ENCODE measurements around the gene LRRTM3.

The LRRTM3 gene

DNA sequence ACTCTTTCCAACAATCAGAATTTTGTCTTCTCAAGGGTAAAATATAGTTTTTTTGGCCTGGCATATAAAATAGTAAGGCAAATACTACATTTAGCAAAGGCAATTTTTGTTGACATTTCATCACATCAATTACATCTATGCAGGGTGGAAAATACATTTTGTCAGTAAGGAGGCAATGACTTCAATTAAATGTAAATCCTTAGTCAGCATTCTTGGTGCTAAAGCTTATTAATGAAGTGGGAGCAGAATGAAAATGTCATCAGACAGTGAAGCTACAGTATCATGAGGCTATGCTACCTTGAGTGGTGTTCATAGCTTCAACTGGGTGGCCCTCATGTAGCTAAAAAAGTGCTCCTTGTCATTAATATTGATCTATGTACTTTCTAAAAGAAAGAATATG lies 8.9 kb downstream of the LRRTM3 start:
- DNase-seq (ENCODE audit: low read depth): no peak

DNA sequence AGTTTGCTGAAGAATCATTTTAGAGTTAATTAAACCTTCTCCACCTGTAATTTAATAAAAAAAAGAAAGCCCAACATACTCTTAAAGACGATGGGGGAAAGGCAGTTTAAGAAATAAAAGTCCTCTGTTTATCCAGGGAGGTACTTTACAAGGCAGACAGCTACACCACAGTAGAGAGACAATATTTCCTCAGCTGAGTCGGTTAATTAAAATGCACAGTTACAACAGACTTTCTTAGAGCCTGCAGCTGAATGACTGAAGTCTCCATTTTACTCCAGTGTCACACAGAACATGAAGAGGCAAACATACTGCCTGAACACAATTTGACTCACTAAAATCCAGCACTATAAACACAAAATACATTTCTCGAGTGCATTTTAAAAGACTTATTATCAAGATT lies 15.1 kb downstream of the LRRTM3 start:
- no peak for DNase-seq (ENCODE audit: low read depth)

DNA sequence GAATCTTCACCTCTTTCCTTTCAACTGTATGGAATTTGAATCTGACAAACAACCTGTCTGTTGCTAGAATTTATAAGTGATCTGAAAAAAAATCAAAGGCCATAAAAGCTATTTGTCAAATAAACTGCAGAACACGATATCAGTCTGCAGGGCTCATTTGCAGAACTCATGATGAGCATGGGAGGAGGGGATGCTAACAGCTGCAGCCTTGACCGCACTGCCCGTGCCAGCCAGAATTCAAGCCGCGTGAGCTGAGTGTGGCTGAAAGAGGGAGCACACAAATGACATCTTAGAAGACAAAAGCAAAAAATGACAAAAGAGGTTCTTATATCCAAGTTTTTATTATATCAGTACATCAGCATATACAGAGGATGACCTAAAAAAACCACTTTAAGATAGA lies 15.7 kb downstream of the LRRTM3 start:
- no peak for DNase-seq (ENCODE audit: low read depth)

DNA sequence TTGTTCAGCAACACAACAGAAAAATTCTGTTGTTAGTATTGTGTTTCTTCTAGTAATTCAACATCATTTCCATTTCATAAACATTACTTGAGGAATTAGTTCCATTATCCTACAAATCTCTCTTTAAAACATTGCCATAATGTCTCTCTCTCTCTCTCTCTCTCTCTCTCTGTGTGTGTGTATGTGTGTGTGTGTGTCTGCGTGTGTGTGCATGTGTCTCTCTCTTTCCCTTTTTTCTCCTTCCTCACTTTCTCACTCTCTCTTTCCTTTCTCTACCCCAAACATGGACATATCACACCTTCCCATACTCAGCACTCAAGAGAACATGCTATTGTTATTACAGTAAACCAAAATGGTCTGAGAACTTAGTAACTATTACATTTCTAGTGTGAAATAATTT lies 16.6 kb downstream of the LRRTM3 start:
- DNase-seq (ENCODE audit: low read depth): no peak

DNA sequence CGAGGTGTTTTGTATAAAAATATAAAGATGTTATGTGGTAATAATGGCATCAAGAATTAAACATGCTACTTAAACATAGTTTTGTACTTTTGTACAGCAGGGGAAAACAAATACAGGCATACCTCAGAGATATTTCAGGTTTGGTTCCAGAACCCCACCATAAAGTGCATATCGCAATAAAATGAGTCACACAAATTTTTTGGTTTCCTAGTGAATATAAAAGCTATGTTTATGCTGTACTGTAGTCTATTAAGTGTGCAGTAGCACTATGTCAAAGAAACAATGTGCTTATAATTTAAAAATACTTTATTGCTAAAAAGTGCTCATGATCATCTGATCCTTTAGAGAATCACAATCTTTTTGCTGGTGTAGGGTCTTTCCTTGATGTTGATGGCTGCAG lies 17.8 kb downstream of the LRRTM3 start:
- DNase-seq (ENCODE audit: low read depth): no peak

DNA sequence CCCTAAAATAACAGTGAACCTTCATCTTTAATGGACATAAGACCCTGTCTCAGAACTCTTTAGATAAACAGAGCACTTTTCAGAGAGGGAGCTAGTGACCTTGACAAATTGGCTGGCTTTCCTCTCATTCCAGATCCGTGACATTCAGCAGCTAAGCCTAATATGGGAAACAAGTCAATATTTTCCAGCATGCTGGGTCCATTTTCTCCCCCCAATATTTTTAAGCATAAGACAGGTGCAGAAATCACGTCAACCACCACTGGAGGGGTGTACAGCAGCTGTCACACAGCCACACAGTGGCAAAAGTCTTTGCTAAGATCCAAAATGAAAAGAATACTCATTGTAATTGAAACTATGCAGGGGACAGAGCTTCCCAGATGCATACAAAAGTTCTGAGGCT lies 26.1 kb downstream of the LRRTM3 start:
- no peak for DNase-seq (ENCODE audit: low read depth)

DNA sequence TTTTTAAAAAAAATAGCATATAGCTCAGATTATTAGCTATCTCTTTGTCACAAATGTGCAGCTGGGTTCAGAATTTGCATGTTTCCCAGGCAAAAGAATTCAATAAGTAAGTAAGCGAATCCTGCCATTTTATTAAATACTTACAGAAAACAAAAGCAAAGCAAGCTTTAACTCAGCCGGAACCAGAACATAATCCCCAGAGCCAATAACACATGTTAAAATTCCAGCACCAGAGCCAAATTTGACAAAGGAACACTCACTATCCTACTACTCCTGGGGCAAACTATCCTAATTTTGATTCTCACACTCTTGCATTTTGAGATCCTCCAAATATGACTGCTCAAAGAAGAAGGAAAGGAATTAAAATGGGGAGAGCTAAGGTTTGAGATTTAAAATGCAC lies 32.6 kb downstream of the LRRTM3 start:
- no peak for DNase-seq (ENCODE audit: low read depth)

DNA sequence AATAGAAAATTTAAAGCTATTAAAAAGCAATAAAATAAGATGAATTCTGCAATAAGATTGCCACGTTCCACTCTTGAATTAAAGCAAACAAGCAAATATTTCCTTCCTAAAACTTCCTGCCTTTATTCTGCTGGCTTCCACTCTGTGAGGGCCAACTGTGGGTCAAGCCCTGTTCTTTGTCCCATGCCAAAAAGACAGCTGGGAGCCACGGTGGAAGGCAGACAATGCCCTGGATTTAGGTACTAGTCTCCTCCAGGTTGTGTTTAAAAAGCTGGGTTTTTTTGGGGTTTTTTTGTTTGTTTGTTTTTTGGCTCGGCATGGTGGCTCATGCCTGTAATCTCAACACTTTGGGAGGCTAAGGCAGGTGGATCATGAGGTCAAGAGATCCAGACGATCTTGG lies 39.1 kb downstream of the LRRTM3 start:
- DNase-seq (ENCODE audit: low read depth): no peak

DNA sequence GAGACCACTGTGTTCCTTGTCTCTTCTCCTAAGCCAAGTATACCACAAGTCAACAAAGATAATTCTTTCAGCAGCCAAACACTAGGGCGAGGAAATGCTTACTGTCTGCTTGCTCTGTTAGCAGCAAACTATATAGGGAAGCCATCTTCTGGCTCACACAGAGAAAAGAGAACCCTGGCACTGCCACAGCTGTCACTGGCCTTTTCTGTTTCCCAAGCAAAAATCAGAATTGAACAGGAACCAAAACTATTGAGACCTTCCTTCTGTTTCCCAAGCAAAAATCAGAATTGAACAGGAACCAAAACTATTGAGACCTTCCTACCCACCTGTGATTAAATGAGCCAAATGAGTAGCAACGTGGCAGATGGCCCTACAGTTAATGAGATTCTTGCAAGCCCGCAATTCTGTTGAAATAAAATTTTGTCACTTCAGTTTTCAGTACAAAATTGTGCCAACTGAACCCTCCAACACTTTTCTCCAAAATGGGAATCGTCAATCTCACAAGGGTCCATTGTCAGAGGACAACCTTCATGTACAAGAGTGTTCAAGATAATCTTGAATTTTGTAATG lies 54.5 kb downstream of the LRRTM3 start:
- DNase-seq (ENCODE audit: low read depth): no peak

DNA sequence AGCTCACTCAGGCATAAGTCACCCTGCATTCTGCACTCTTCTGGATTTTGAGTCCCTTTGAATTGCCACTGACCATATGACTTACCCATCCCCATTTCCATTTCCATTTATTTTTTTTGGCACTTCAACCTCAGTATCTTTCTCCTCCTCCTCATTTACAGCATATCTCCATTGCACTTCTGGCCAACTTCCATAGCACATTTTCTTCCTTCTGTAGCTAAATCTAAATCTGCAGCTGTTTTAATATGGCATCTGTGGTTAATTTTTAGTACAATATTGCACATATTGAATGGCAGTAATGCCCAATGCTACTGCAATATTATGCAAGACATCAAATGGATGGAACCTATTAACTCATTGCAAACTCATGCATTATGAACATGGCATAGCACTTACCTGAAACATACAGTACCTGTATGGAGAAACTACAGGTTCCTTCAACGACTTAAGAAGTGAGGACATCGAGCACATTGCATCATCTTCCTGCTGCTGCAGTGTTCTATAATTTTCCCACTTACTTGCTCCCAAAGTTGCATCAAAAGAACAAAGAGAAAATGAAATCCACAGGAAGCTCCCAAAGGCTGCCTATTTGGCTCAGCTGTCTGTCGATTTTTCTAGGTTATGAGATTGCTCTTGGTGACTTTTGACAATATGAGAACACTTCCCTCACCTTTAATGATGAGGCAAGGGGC lies 55.7 kb downstream of the LRRTM3 start:
- no peak for DNase-seq (ENCODE audit: low read depth)

DNA sequence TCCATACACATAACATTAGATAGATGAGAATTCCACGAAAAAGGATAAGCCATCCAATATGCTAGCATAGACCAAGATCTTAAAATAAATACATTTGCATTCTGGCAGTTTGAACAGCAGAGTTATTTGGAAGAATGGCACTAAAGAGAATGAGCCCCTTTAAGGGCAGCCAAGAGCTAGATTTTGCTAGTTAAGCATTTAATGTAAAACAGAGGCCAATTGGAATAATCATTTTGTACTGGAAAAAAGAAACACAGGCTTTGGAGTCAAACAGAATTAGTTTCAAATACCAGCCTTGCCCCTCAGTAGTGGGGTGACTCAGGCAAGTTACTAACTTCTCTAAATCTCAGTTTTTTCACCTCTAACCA lies 56.2 kb downstream of the LRRTM3 start:
- no peak for DNase-seq (ENCODE audit: low read depth)

DNA sequence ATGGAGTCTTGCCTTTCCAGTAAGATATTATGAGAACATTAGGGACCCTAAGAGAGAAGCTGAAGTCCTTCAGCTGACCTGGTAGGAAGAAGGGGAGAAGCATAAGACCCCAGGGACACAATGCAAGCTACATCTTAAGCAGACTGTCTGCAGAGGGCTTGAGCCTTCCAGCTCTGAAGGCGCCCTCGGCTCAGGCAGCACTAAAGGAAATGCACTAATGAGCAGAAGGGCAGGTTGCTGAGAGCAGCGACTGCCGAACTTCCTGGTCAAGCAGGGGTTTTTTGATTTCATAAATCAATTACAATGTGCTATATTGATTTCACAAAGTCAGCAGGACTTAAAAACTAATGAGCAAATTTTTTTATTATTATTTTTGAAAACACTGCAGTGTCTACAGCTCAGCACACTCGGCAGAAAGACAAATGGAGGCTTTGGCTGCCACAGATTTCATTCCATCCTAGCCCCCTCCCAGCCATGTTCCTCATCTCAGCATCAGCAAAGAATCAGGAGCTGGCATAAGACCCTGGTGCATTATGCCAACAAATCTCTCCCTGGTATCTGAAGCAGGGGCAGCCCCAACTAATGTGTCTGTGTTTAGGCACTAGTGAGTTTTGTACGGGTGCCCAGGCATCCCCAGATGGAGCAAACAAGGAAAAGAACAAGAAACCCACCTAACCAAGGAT lies 57.1 kb downstream of the LRRTM3 start:
- no peak for DNase-seq (ENCODE audit: low read depth)

DNA sequence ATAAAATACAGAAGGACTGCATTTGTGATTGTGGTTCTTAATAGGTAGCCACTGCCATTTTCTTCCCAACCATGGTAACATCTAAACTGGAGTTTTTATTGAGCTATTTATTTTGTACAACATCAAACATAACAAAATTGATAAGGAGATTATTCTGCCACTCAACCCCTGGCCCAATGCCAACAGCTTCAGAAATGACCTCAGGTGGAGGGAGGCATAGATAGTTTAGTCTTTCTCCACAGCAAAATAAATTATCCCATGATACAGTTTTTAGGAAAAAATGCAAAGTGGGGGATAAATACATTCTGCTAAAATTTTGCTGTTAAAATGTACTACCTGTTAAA lies 57.6 kb downstream of the LRRTM3 start:
- no peak for DNase-seq (ENCODE audit: low read depth)

DNA sequence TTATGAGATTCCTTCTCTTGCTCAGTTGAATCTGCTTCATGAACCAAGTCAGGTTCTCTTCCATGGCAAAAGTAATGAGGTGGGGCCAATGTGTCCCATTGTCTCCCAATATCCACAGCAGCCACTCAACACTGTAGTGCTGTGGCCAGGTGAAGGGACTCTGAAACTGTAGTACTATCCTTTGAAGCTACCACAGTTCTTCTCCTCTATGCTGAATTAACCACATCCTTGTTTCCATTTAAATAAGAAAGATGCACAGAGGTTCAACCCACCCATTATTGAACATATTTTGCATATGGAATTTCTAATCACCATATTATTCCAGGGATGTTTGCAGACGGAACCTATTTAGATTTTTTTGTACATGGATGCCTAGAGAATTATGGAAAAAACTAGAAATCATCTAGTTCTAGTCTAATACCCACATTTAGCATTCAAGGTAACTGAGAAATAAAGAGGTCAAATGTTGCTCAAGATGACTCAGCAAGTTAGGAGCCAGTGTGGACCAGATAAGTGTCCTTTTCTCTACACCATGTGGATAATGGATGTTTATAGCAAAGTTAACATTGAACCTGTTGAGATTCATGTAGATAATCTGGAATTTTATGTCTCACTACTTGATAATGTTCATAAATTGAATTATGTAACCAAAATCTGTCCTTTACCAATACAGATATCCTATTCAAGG lies 64.5 kb downstream of the LRRTM3 start:
- no peak for DNase-seq (ENCODE audit: low read depth)

DNA sequence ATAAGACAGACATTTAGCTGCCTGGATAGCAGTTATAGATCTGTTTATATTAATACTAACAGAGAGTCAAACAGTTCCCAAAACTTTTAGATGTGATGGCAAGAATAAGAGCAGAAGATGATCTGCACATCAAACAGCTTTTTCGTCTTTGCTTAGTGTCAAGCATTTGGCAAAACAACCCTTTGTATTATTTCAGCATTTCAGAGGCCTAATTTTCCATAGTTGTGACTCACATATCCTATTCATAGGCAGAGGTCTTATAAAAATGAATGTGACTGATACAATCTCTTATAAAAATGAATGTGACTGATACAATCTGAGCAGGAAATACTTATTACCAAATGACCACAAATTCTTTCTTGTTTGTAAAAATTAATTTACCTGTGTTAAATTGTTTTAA lies 71.2 kb downstream of the LRRTM3 start:
- DNase-seq (ENCODE audit: low read depth): no peak

DNA sequence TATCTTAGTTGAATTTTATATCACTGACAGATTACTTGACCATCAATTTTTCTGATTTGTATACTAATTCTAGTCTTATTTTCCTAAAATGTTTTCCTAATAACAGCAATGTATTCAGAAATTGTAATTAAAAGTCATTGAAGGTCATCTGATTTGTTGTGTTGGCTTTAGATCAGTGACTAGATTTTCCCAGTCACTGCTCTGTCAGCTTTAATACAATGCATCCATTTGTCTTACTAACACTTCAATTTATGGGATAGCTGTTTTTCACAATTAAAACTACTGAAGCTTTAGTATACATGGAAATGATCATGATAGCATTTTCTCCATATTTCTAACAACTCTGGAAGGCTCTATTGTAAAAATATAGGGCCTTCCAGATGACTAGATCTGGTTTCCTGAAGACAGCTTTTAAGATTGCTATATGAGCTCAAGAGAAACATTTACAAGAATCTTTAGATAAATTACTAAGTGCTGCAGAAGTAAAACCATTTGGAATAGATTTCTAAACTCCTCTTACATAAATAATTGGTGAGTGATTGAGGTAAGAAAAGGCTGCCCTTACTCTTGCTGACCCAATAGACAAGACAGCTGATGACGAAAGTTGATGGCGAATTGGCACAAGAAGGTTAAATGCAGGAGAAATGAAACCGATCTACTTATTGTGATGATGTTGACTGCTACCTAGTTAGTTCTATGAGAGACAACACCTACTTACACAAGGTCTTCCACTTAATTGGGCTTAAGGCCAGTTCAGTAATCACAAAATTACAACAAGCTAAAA lies 74.1 kb downstream of the LRRTM3 start:
- no peak for DNase-seq (ENCODE audit: low read depth)

DNA sequence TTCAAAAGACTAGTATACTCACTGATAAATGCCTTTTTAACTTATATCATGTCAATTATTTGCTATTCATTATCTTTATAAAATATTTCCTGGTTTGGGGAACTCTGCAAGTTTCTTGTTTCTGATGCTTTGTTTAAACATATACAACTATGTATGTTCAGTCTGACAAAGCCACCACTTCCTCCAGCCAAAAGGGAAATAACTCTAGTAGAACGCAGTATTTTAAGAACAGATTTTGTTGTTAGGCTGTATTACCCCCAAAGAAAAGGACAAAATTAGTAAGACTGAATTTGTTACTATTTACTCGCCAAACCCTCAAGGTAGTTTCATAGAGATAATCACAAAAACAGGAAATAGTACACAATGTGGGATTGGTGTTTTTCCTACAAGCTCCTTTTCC lies 78.9 kb downstream of the LRRTM3 start:
- DNase-seq (ENCODE audit: low read depth): no peak

DNA sequence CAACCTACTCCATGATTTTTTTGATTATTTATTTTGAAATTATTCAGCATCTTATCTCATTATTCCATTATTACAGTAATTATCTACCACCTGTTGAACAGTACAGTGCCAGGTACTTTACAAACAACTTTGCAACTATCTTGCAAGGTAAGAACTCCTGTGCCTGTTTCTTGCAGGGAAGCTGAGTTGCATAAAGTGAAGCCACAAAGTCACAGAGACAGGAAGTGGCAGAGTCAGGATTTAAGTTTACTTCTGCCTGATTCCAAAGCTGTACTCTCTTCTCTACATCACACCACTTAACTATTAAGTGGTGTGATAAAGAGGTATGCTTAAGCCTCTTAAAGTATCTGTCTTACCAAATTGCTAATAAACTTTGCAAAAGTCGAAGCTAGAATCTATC lies 80.1 kb downstream of the LRRTM3 start:
- DNase-seq (ENCODE audit: low read depth): no peak

DNA sequence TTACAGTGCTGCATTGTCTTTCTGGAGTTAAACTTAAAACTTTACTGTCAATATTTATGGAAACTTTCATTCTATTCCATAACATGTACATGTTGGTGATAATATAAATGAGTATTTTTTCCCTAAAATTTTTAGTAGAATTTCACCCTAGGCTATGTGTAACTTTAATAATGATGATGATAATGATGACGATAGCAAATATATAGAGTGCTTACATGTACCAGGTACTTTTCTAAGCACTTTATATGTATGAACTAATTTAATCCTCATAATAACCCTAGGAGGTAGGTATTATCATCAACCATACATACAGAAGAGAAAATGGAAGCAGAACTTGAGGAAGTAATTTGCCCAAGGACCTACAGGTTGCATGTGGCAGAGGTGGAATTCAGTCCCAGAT lies 85.6 kb downstream of the LRRTM3 start:
- no peak for DNase-seq (ENCODE audit: low read depth)

DNA sequence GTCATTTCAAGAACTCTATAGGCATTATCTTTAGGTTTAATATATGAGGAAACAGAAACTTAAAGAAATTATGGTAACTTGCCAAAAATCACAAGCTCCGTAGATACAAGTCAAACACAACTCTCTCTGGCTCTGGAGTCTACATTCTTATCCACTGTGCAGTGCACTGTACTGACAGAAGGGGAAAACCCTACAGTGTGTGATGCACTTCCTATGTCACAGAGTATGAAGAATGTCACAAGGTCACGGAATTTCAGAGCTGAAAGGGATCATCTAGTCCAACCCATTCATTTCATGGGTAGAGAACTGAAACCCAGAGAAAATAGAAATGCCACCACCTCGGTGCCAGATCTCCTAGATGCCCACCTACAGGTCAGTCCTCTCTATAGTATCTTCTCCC lies 86.1 kb downstream of the LRRTM3 start:
- no peak for DNase-seq (ENCODE audit: low read depth)

DNA sequence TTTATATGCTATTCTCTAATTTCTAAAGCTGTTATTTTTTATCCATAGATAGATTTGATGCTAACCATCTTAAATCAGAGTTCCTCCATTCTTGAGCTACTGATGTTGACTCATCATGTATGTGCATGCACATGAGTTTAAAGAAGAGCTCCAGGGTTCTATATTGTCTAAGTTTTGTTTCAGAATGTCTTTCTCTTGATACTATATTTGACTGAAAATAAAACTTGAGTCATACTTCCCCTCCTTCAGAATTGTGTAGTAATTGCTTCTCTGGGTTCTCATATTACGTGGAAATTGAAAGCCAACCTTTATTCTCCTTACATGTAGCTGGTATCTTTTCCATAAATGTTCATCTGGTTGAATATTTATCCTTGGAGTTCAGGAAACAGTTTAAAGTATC lies 89.4 kb downstream of the LRRTM3 start:
- no peak for DNase-seq (ENCODE audit: low read depth)

DNA sequence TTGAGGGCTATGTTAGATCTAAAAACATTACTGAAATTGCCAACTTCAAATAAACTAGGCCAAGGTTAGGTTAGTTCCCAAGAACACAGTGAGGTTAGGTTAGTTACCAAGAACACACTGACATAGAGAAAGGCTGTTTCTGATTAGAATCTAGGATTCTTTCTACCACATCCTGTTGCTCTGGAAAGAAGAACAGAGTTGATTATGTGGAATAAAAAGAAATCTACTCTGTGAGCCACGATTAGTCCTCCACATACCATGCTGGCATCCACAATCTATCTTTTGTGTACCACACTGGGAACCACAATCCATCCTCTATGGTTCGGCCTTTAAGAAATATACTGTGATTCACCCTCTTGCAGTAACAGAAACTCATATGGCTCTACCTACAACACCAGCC lies 91.4 kb downstream of the LRRTM3 start:
- DNase-seq (ENCODE audit: low read depth): no peak

DNA sequence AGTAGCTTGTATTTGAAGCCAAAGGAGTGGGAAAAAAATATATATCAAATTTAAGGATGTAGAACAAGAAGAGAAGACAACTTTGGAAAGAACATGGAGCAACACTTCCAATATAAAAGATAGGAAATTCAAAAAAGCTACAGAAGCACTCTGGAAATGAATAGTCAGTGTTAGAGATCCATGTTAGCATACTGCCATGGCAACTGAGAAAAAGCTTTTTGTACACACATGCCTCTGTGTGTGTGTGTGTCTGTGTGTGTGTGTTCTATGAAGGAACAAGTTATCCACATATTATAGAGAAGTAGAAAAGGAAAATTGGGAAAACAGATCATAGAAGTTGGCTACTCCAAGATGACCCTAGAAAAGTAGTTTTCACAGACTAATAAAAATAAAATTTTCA lies 96.3 kb downstream of the LRRTM3 start:
- DNase-seq (ENCODE audit: low read depth): no peak

Data from stimulated activated CD4-positive, alpha-beta T cell treated with anti-CD3 and anti-CD28 coated beads, Interleukin-2, amount 100 ng/mL, for 4 hours (primary cell).